HG03103 (cell line): ENCODE results near the gene KRT9.
"Not testable (repeated sequence)": the region's sequence is repeated elsewhere in the genome, so short reads cannot be mapped to it uniquely, and the experiment has no call there.

Experiments used
- ATAC-seq: cut with Tn5 transposase; IDR thresholded peaks from one replicate; pipeline ENCODE4 v1.9.1; 2021; ENCODE audit warnings: low read depth; ENCODE audit not compliant: unreplicated experiment

The KRT9 gene

GRCh38 chr17:41580244-41580575, 8.4 kb upstream of the KRT9 start:
- no peak for ATAC-seq

- no peak for ATAC-seq
These were observed 7.8 kb upstream of the KRT9 start for GRCh38 chr17:41579484-41580243.

GRCh38 chr17:41578971-41579370, 7.1 kb upstream of the KRT9 start:
- no peak for ATAC-seq

- no peak for ATAC-seq
These were observed 6.7 kb upstream of the KRT9 start for GRCh38 chr17:41578538-41578937.

GRCh38 chr17:41576740-41577139, 4.9 kb upstream of the KRT9 start:
- ATAC-seq = not testable (repeated sequence)

GRCh38 chr17:41575336-41575735, 3.5 kb upstream of the KRT9 start:
- no peak for ATAC-seq

GRCh38 chr17:41567317-41567716, 4.5 kb downstream of the KRT9 start:
- ATAC-seq = no peak

- no peak for ATAC-seq
These were observed 6.5 kb downstream of the KRT9 start for GRCh38 chr17:41565338-41565737.

- ATAC-seq = no peak
These were observed 8.2 kb downstream of the KRT9 start for GRCh38 chr17:41563607-41564170.

- no peak for ATAC-seq
These were observed 10.3 kb downstream of the KRT9 start for GRCh38 chr17:41561554-41561953.

- no peak for ATAC-seq
These were observed 12.3 kb downstream of the KRT9 start for GRCh38 chr17:41559548-41559947.

GRCh38 chr17:41556931-41557330, 14.9 kb downstream of the KRT9 start:
- ATAC-seq = no peak

- no peak for ATAC-seq
These were observed 15.6 kb downstream of the KRT9 start for GRCh38 chr17:41556306-41556705.

- ATAC-seq = no peak
These were observed 16.6 kb downstream of the KRT9 start for GRCh38 chr17:41555105-41555887.

- ATAC-seq = no peak
These were observed 17.7 kb downstream of the KRT9 start for GRCh38 chr17:41553987-41554680.

GRCh38 chr17:41553176-41553575, 18.7 kb downstream of the KRT9 start:
- no peak for ATAC-seq

- ATAC-seq = no peak
These were observed 19.4 kb downstream of the KRT9 start for GRCh38 chr17:41552455-41552854.

- ATAC-seq = no peak
These were observed 20.5 kb downstream of the KRT9 start for GRCh38 chr17:41551365-41551764.

GRCh38 chr17:41549596-41550039, 22.2 kb downstream of the KRT9 start:
- no peak for ATAC-seq

GRCh38 chr17:41548844-41549595, 22.8 kb downstream of the KRT9 start:
- peak; percentile 52 for ATAC-seq
